Gastroesophageal sphincter (tissue), 4 donors: ENCODE measurements around the gene KIAA1958. TPM values are rescaled to one million over a fixed set of nuclear protein-coding genes. Genes with fewer than 3 reads are reported as not detected.

ENCODE experiments used
- ATAC-seq: fragments of 150-250 bp; one replicate; pipeline ENCODE4 v1.9.1; 2016; ENCODE audit warnings: mild to moderate bottlenecking, moderate library complexity
- H3K27ac ChIP-seq, 4 donors: fragments of 200-600 bp; sonication (generic) in 3 of 4; 1 replicate in 3 of 4; 2 replicates in 1 of 4; pipeline ENCODE4 v1.5.1; 2016 to 2019
- H3K27me3 ChIP-seq: fragments of 200-600 bp; sonication (generic); one replicate; pipeline ENCODE4 v1.5.1; 2019
- H3K36me3 ChIP-seq, 2 donors: fragments of 200-600 bp; sonication (generic); one replicate each; pipeline ENCODE4 v1.5.1; 2019; ENCODE audit warnings: control low read depth in 1 of 2
- H3K4me1 ChIP-seq, 3 donors: fragments of 200-600 bp; sonication (generic); 1 replicate in 2 of 3; 2 replicates in 1 of 3; pipeline ENCODE4 v1.5.1; 2016 to 2019; ENCODE audit warnings: control low read depth in 2 of 3
- H3K4me3 ChIP-seq, 2 donors: fragments of 200-600 bp; sonication (generic); one replicate each; pipeline ENCODE4 v1.5.1; 2019; ENCODE audit warnings: mild to moderate bottlenecking in 1 of 2, moderate library complexity in 1 of 2
- H3K9me3 ChIP-seq, 3 donors: fragments of 200-600 bp; sonication (generic); one replicate each; pipeline ENCODE4 v1.5.1; 2017 to 2019; ENCODE audit warnings: control low read depth in 2 of 3
- CTCF ChIP-seq, 4 experiments: fragments of 200-600 bp in 2 of 4; fragments of 450-650 bp in 2 of 4; sonication (generic) in 1 of 4; IDR thresholded peaks; one replicate each; pipeline ENCODE4 v1.5.1; 2017 to 2019; ENCODE audit warnings: antibody characterized with exemption in 4 of 4, mild to moderate bottlenecking in 2 of 4, moderate library complexity in 2 of 4
- EP300 ChIP-seq: sonication (generic); formaldehyde crosslinking; IDR thresholded peaks from one replicate; pipeline ENCODE4 v1.6.1; 2017; ENCODE audit warnings: antibody characterized with exemption, mild to moderate bottlenecking
- POLR2A ChIP-seq, 2 donors: fragments of 450-650 bp; IDR thresholded peaks; one replicate each; pipeline ENCODE4 v1.6.1; 2017; ENCODE audit warnings: antibody characterized with exemption in 2 of 2, mild to moderate bottlenecking in 2 of 2, moderate library complexity in 1 of 2
- POLR2AphosphoS5 ChIP-seq: sonication (generic); formaldehyde crosslinking; IDR thresholded peaks from one replicate; pipeline ENCODE4 v1.6.1; 2017; ENCODE audit warnings: antibody characterized with exemption
- WGBS, 2 donors: methylation state at CpG; one replicate each; pipeline ENCODE4 v1.1.5; 2018; ENCODE audit warnings: low coverage in 1 of 2; 5-methylcytosine and 5-hydroxymethylcytosine counted together
- total RNA-seq, 4 donors: library from RNA; depleted of rRNA; stranded (reverse); fragments of >200 nt; gene quantifications; one replicate each; pipeline ENCODE4 v1.1.0, GENCODE V29; 2016

The KIAA1958 gene
- total RNA-seq, 4 donors from 2014 or later = 3.5 to 8.4 (median 3.9) TPM

GRCh38 chr9:112447283-112447761 is 39.3 kb upstream of the KIAA1958 start:
- WGBS, 2 donors = 0 to 21% methylated on average over 1 to 2 of the region's 2 CpGs
- Histone ChIP-seq H3K9me3 (no peaks in the 10 kb centered on the region), H3K27me3 (no peaks in the 10 kb centered on the region), H3K4me1 (peaks cover 0 to 18% (median 0%) of the 10 kb centered on the region in 3 donors), H3K36me3 (peaks cover 0 to 21% of the 10 kb centered on the region in 2 donors), H3K27ac (peak overlapping the region in 2 of 4 donors; percentile 35 to 38), H3K4me3 (no peak overlapping the region)
- no peak for TF ChIP-seq CTCF (IDR thresholded peaks at IDR 0.05)
- TF ChIP-seq EP300 = no peak
- TF ChIP-seq POLR2AphosphoS5 = peak; percentile 53
- ATAC-seq = peak; percentile 62

- TF ChIP-seq POLR2AphosphoS5 = no peak
- no peak for TF ChIP-seq CTCF (IDR thresholded peaks at IDR 0.05)
- no peak for TF ChIP-seq POLR2A (IDR thresholded peaks at IDR 0.05)
- TF ChIP-seq EP300 = no peak
- H3K36me3 ChIP-seq = peaks cover 2 to 90% of the 10 kb centered on the region in 2 donors
- ATAC-seq = no peak
- H3K9me3 ChIP-seq = peaks cover 0 to 9% (median 0%) of the 10 kb centered on the region in 3 donors
- H3K27ac ChIP-seq = no peak overlapping the region
- H3K27me3 ChIP-seq = no peaks in the 10 kb centered on the region
- no peaks in the 10 kb centered on the region for H3K4me1 ChIP-seq
- 100% methylated on average over 1 of the region's 1 CpG for WGBS, 2 donors
- H3K4me3 ChIP-seq = no peak overlapping the region
These were observed 23.8 kb upstream of the KIAA1958 start for GRCh38 chr9:112462855-112463254.

DNA sequence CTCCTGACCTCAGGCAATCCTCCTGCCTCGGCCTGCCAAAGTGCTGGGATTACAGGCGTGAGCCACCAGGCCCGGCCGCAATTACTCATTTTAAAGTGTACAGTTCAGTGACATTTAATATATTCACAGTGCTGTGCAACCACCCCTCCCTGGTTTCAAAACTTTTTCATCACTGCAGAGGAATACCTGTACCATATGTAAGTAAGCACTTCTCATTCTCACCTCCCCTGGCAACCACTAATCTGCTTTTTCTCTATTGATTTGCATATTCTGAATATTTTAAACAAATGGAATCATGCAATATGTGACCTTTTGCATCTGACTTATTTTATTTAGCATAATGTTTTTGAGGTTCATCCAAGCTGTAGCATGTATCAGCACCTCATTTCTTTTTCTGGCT is 21.3 kb upstream of the KIAA1958 start:
- TF ChIP-seq POLR2AphosphoS5 (no peak), EP300 (no peak), POLR2A (IDR thresholded peaks at IDR 0.05) (no peak), CTCF (IDR thresholded peaks at IDR 0.05) (no peak)
- ATAC-seq = no peak
- Histone ChIP-seq H3K4me1 (no peaks in the 10 kb centered on the region), H3K27ac (no peak overlapping the region), H3K9me3 (peaks cover 0 to 9% (median 0%) of the 10 kb centered on the region in 3 donors), H3K4me3 (no peak overlapping the region), H3K27me3 (no peaks in the 10 kb centered on the region), H3K36me3 (peaks cover 0 to 81% of the 10 kb centered on the region in 2 donors)
- 89 to 90% methylated on average over 3 to 4 of the region's 4 CpGs for WGBS, 2 donors

DNA sequence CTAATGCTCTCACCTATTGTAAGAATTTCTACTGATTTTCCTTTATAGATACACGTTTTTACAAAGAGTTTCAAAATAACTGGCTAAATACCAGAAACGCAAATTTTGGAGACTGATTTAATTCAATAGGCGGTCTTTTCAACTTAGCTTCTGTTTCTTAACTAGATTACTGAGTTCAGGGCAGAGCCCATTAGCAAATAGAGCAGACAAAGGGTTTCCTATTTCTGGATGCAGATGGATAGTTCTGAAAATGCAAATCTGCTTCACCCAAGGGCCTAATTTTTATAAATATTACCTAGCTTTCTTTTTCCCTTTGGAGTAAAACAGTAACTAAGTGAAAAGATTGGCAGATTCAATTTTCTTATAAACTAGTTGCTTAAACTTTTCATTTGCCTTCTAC is 13.6 kb upstream of the KIAA1958 start:
- H3K27ac ChIP-seq = no peak overlapping the region
- no peak for ATAC-seq
- WGBS, 2 donors = 86 to 89% methylated on average over 3 of the region's 3 CpGs
- peaks cover 0 to 55% of the 10 kb centered on the region in 2 donors for H3K36me3 ChIP-seq
- TF ChIP-seq POLR2A (IDR thresholded peaks at IDR 0.05) (no peak), POLR2AphosphoS5 (no peak), CTCF (IDR thresholded peaks at IDR 0.05) (no peak), EP300 (no peak)
- peaks cover 0 to 12% (median 0%) of the 10 kb centered on the region in 3 donors for H3K9me3 ChIP-seq
- H3K27me3 ChIP-seq = no peaks in the 10 kb centered on the region
- no peaks in the 10 kb centered on the region for H3K4me1 ChIP-seq
- H3K4me3 ChIP-seq = no peak overlapping the region

- TF ChIP-seq POLR2A (IDR thresholded peaks at IDR 0.05) = no peak
- no peak for ATAC-seq
- H3K4me1 ChIP-seq = no peaks in the 10 kb centered on the region
- peaks cover 0 to 48% of the 10 kb centered on the region in 2 donors for H3K36me3 ChIP-seq
- H3K27me3 ChIP-seq = no peaks in the 10 kb centered on the region
- no peak overlapping the region for H3K4me3 ChIP-seq
- WGBS, 2 donors = 88 to 100% methylated on average over 2 of the region's 2 CpGs
- H3K27ac ChIP-seq = no peak overlapping the region
- H3K9me3 ChIP-seq = peaks cover 0 to 18% (median 0%) of the 10 kb centered on the region in 3 donors
These were observed 12.6 kb upstream of the KIAA1958 start for GRCh38 chr9:112473986-112474385.
